NCI-H510A treated with DMSO at 0.1 percent for 48 hours (cell line): Measurements from ENCODE around the gene MEI4.
"Not testable (repeated sequence)": the region's sequence is repeated elsewhere in the genome, so short reads cannot be mapped to it uniquely, and the experiment has no call there.

Experiments used
- DNase-seq: peaks from one replicate; lab custom pipeline; 2025; lab: John Stamatoyannopoulos, UW

Gene MEI4

DNA sequence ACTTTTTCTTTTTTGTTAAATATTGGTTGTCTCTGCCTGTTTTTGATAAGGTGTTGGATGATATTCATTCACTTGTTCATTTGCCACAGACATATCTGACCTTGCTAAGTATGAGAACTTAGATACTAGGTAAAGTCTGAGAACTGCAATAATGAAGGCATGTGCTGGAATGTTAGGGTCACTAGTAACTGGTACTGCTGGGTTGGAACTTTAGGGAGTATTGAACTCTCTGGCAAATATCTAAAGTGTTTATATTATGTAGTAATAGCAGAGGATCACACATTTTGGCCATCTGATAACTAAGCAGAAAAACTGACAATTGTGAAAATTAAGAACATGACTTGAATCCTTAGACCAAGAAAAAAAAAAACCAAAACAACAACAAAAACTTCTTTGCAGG, 162.7 kb downstream of the MEI4 start:
- no peak for DNase-seq

DNA sequence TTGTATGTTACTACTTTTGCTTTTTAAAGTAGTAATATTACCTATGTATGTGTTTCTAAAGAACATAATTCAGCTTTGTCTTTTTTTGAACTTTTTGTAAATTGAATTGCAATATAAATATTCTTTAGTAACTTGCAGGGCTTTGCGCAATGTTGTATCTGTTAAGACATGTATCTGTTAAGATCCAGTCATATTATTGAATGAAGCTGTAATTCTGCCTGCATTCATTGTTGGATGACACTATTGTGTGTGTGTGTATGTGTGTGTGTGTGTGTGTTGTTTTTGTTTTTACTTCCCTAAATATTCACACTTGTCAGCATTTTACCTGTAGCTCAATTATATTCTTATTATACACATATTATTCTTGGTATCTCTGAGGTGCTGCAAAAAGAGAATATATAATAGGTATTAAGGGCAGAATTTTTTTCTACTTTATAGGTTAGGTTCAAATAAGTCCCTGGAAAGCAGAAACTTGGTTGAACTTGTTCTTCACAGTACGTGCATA, 164.0 kb downstream of the MEI4 start:
- DNase-seq: no peak

DNA sequence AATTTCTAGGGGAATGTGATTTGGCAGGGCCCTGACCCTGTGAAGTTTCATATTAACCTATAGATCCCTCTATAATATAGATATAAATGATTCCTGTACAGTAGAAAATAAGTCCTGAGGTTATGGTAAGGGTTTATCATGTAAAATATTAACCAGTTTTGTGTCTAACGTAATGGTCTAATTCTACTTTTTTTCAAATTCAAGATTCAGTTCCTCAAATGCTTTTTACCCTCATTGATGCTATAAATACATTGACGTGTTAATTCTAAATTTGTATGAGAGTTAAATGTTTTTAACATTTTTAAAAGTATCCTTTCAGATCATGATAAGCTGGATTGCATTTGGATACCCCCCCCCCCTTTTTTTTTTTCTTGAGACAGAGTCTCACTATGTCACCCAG, 169.4 kb downstream of the MEI4 start:
- DNase-seq: no peak

DNA sequence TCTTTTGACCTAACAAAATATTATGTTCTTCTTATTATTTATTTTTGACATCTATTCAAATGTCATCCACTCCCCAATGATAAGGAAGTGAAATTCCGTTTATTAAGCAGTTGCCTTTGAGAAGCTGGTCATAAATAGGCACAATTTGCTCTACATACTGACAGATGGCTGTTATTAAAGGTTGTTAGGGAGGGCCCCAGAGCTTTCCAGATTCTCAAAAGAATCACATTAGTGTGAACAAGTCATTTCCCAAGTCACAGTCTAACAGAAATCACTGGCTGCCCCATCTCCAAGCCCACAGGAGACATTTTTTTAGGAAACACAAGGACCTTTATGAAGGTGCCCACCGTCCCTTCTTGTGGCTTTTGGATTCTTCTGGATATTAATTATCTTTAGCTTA, 172.4 kb downstream of the MEI4 start:
- DNase-seq: no peak

DNA sequence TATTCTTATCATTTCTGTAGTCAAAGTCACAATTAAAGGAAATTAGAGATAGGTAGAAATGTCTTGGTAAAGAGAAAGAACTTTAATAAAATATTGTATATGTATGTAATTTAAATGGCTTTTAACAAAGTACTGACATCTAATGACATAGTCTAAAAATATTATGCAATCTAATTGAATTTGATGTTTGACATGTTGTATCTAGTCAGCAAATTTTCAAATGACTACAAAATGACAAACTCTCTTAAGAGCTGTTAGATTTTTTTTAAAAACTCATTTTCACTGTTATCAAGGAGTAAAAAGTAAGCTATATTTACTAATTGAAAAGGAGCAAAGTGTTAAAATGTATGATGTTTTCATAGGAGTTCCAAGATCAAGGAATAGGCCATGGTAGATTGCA, 176.9 kb downstream of the MEI4 start:
- no peak for DNase-seq

DNA sequence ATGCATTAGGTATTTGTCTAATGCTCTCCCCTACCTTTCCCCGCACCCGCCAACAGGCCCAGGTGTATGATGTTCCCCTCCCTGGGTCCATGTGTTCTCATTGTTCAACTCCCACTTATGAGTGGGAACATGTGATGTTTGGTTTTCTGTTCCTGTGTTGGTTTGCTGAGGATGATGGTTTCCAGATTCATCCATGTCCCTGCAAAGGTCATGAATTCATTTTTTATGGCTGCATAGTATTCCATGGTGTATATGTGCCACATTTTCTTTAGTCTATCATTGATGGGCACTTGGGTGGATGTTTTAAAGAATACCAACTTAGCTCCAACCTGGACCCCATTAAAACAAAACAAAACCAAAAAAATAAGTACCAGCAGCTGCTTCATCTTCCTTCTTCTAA, 180.9 kb downstream of the MEI4 start:
- not testable (repeated sequence) for DNase-seq

DNA sequence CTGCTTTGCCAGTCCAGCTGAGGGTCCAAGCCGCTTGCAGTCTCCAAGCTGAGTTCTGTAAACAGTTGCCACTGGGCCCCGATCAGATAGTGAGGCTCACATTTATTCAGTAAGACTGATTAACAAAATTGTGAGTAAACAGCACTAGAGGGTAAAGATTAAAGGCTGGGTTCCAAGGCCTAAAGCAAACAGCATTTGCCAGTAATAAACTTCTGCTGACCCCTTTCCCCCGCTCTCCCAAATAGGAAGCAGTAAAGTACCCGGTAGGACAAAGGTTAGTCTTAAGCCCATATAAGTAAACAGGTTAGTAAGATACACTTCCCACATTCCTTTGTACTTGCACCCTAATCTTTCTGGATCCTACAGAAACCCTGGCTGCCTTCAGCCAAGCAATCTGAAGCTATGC, 181.8 kb downstream of the MEI4 start:
- DNase-seq: no peak

DNA sequence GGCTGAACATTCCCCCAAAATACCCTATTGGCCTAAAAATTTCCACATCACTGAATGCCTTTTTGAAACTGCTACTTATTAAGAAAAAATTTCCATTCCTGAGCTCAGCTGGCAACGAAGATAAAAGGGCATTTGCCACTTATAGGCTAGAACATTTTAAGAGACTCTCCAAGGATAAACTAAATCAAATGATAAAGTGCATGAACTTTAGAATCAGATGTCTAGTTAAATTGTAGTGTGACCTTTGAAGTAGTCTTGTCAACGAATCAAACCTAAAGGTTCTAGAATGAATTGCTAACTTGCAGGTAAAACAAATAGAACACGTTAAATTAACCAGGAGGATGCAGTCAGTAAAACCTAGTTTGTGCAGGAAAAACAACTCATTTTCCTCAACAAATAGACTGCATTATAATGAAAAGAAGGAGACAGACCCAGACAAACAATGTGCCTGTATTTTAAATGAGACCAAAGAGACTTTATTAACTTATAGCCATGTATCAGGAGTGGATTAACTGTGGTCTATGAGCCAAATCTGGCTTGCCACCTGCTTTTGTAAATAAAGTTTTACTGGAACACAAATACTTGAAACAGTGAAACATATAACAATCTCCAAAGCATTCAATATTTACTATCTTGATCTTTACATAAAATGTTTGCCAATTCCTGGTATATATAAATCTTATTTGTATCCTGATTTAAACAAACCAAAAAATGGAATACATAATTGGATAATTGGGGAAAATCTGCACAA, 184.4 kb downstream of the MEI4 start:
- no peak for DNase-seq

DNA sequence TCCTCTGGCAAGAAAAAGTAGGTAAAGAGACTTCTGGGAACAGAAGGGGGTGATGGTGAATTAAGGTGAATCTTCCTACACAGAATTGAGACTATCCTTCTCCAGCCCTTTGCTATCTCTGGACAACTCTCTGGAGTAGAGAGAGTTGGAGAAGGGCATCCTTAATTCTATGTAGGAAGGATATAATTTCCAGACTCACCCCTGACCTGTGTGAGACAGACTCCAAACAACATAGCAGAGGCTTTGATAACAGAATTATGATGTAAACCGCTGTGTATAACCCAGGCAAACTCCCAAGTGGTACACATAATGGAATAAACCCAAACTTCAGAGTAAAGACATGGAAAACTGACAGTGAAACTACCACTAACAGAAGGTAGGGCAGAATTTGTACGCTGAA, 186.5 kb downstream of the MEI4 start:
- DNase-seq: no peak

DNA sequence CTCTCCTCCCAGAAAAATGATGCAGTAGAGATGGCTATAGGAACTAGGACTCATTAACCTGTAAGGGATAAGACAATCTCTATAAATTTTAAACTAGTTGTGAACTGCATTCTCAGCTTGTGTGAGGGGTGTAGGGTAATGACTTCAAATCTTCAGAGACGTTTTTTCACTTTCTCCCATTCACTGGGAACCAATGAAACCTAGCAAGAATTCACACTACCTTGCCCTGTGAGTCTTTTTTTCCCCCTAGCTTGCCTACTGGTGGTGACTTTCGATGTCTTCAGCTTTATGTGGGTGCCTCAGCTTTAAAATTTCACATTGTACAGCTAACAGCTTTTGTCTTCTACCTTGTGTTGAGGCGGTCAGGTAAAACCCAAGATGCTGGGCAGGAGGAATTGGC, 192.0 kb downstream of the MEI4 start:
- DNase-seq: no peak

DNA sequence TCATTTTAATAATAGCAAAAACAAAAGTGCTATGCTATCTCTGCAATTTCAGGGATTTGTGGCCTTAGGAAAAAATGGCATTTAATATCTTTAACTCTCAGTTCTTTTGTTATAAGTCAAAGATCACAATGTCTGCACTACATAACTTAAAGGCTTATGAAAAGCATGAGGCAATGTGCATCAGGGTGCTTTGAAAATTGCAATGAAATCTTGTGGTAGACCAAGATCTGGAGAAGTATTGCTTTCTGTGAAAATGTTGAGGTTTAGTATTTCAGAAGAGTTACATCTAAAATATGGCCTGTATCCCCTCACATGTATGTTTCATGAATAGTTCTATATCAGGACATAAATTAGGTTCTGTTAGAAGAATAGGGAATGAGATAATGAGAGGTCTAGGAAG, 200.6 kb downstream of the MEI4 start:
- no peak for DNase-seq

DNA sequence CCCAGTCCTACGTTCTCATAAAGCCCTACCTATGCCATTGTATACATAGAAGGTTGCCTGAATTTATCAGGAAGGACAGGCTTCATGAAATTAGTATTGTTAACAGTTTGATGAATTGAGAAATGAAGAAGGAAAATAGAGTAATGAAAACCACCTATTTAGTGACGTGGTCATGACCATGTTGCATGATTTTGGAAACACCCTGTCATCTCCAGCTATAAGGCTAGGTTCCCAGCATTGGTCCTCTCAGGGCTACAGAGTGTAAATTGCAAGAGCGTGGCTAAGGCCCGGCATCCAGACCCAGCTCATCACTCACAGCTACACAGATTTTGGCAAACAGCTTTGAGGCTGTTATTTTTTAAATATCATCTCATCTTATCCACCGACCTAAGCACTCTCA, 203.6 kb downstream of the MEI4 start:
- DNase-seq: no peak

DNA sequence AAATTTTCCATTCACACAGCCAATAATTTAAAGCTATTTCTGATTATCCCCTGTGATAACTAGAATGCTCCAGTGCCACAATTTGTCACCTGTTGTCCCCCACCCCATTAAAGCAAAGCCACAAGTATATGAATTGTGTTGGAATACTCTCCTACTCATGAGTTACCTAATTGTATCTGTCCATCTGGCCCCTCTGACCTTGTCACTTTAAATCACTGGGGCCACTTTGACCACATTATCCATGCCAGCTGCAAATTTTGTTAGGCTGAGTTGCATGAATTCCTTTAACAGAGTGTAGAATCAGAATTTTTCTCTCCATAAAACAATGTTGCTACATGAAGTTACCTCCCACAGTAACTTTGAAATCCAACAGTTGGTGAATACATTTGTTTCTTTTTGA, 204.6 kb downstream of the MEI4 start:
- no peak for DNase-seq

DNA sequence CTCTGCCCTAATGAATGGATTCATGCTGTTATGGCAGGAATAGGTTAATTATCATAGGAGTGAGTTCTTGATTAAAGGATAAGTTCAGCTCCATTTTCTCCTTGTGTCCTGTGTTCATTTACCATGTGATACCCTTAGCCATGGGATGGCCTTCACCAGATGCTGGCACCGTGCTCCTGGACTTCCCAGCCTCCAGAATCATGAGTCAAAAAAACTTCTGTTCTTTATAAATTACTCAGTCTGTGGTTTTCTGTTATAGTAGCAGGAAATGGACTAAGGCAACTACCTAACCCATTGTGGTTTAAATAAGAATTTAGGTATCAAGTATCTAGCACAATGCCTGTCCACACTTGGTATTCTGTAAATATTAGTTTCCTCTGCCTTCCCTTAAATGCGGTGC, 223.5 kb downstream of the MEI4 start:
- no peak for DNase-seq

DNA sequence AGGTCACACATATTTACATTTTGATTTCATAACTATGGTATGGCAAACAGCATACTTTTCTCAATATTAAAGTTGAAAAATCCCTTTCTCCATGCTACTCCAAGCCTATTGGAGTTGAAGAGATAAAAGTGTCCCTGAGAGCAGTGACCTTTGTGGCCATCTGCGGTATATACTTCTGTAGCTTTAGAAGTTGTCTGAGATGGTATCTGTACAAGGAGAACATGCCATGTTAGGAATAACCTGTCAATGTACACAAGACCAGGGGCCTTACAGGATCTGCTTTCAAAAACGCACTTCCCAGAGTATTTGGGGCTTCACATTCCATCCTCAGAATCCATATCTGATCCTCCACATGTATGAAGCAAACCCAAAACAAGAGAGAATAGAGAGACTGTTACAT, 226.7 kb downstream of the MEI4 start:
- no peak for DNase-seq

DNA sequence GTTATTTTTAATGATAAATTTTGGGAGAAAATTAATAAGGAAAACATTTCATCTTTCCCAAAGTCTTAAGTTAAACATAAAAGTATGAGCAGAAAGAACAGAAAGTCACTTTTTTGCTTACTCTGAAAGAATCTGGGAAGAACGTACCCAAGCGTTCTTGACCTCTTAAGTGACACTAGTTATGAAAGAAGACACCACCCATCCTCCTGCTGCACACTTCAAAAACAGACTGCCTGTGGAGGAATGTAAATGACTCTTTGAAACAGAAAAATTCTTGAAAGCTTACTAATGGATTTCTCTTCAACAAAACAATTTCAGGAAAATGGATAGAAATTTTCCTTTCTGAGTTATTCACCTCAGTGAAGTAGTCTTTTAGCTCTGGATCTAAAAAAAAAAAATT, 227.7 kb downstream of the MEI4 start:
- no peak for DNase-seq

DNA sequence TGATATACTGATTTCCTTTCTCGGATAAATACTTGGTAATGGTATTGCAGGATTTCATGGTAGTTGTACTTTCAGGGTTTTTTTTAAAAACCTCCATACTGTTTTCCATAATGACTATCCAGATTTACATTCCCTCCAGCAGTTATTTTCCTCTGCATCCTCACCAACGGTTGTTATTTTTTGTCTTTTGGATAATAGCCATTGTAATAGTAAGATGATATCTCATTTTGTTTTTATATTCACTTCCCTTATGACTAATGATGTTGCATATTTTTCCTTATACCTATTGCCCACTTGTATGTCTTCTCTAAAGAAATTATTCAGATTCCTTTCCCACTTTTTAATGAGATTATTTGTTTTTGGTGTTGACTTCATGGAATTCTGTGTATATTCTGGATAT, 231.0 kb downstream of the MEI4 start:
- no peak for DNase-seq

DNA sequence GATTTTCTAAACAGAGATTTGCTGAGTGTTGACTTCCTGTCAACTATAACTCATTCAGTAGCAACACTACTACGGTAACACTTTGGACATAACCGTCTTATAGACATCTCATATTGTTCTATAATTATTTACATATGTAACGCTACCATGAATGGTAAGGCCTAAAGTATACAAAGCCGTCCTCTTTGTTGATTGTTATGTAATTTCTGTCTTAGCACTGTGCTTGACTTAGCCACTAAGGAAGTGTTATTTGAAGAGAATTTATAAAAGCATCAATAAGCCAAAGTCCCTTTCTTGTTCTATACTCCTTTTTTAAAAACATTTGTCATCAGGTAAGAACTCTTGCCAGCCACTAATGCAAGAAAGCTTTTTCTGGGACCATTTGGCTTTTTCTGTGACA, 240.6 kb downstream of the MEI4 start:
- DNase-seq: peak; percentile 26

DNA sequence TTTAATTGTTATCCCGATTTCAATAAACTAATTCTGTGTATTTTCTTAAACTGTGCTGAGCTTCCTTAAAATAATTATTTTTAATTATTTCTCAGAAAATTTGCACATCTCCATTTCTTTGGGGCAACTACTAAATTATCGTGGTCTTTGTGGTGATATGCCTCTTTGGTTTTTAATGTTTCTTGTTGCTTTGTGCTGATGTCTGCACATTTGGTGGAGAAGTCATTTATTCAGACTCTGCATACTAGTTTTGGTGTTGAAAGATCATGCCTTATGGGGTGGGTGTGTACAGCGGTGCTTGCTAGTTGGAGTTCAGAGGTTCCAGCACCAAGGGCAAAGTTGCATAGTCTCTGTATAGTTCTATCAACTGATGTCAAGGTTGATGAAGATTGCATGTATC, 253.2 kb downstream of the MEI4 start:
- DNase-seq: no peak

DNA sequence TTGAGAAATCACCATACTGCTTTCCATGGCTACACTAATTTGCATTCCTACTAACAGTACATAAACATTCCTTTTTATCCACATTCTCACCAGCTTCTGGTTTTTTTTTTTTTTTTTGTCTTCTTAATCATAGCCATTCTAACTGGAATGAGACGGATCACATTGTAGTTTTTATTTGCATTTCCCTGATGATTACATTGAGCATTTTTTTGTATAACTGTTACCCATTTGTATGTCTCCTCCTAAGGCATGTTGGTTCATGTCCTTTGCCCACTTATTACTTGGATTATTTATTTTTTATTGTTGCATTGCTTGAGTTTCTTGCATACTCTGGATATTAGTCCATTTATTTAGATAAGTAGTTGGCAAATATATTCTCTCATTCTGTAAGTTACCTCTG, 258.0 kb downstream of the MEI4 start:
- no peak for DNase-seq

DNA sequence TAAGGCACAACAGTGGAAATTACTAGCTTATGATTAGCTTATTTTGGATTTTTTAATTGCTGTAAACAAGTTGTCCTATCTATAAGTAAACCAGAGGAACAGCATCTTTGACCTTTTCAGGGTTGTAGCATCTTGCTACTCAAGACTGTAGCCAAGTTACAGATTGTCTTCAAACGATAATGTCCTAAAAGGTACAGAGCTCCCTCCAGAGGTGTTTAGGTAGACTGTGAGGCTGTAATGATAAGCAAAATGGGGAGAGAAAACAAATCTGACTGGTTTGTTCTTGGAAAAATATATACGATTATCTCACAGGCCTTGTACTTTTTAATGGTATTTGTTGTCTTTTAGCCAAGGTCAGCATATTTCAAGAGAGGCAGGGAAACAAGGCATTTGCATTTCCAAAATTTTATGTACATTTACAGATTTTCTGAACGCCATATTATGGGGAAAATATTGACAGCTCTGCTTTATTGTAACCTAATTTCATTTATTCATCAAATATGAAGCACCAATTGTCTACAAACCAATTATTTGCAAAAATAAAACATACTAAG, 273.4 kb downstream of the MEI4 start:
- DNase-seq: no peak

DNA sequence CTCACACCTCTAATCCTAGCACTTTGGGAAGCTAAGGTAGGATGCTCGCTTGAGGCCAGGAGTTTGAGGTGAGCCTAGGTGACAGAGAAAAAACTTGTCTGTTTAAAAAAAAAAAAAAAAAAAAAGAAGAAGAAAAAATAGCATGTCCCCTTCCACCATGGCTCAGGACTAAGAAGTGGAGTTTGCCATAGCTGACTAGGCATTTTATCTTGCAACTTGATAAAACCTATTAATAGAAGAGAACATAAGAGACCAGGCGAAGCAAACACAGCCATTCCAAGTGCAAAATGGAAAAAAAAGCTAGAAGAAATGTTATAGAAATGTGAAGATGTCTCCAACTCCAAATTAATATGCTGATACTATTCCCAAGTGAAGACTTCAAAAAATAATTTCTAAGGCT, 277.5 kb downstream of the MEI4 start:
- no peak for DNase-seq

DNA sequence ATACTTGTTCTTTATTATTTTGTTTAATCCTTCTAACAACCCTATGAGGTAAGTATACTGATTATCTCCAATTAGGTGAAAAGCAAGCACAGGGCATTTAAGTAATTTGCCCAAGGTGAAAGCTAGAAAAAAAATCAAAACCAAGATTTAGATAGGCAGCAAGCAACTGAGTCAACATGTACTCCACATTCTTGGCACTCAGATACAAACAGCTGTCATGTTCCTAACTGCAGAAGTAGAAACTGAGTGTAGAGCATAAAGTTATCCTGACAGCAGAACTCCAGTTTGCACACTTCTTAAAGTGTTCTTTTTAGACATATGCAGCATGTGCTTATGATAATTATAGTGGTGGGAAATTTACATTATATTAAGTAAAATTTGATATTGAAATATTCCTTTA, 278.1 kb downstream of the MEI4 start:
- DNase-seq: no peak

DNA sequence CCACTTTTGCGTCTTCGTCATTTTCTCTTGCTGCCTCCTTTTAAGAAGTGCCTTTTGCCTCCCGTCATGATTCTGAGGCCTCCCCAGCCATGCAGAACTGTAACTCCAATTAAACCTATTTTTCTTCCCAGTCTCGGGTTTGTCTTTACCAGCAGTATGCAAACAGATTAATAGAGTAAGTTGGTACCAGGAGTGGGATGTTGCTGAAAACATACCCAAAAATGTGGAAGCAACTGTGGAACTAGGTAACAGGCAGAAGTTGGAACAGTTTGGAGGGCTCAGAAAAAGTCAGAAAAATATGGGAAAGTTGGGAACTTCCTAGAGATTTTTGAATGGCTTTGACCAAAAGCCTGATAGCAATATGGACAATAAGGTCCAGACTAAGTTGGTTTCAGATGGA, 309.2 kb downstream of the MEI4 start:
- DNase-seq: no peak
